HepG2 (cell line): ENCODE measurements around the gene GTF2A1. TPM values are rescaled to one million over a fixed set of nuclear protein-coding genes. Genes with fewer than 3 reads are reported as not detected.

Source experiments
- AHR ChIP-seq: IDR thresholded peaks from 2 replicates; pipeline ENCODE4 v1.6.1; 2018; ENCODE audit warnings: missing genetic modification reagents, missing compliant biosample characterization
- ATRX ChIP-seq: sonication (generic); formaldehyde crosslinking; IDR thresholded peaks from 2 replicates; pipeline ENCODE4 v1.4.0; 2020; ENCODE audit warnings: missing genetic modification reagents, borderline replicate concordance
- CCAR2 ChIP-seq: fragments of 200-400 bp; formaldehyde crosslinking; optimal IDR thresholded peaks from 2 replicates; pipeline ENCODE3; 2018; ENCODE audit warnings: low read depth, mild to moderate bottlenecking, low read length, moderate library complexity
- GPBP1L1 ChIP-seq: sonication (generic); formaldehyde crosslinking; IDR thresholded peaks from 2 replicates; pipeline ENCODE4 v1.5.0; 2020; ENCODE audit warnings: mild to moderate bottlenecking, missing genetic modification reagents
- HOMEZ ChIP-seq: IDR thresholded peaks from 2 replicates; pipeline ENCODE4 v1.6.1; 2016; ENCODE audit warnings: low read depth
- IKZF1 ChIP-seq: fragments of 450-650 bp; IDR thresholded peaks from 2 replicates; pipeline ENCODE4 v1.7.1; 2016
- MLX ChIP-seq: IDR thresholded peaks from 2 replicates; pipeline ENCODE4 v1.6.1; 2016
- PATZ1 ChIP-seq: sonication (generic); formaldehyde crosslinking; IDR thresholded peaks from 2 replicates; pipeline ENCODE4 v1.4.0; 2020; ENCODE audit warnings: missing genetic modification reagents
- TBX2 ChIP-seq: sonication (generic); formaldehyde crosslinking; IDR thresholded peaks from 2 replicates; pipeline ENCODE4 v1.5.0; 2020; ENCODE audit warnings: missing genetic modification reagents, mild to moderate bottlenecking, borderline replicate concordance
- TFAP4 ChIP-seq: sonication (generic); IDR thresholded peaks from 2 replicates; pipeline ENCODE4 v1.6.1; 2016; ENCODE audit warnings: low read depth, borderline replicate concordance
- TOPORS ChIP-seq: sonication (generic); formaldehyde crosslinking; IDR thresholded peaks from 2 replicates; pipeline ENCODE4 v1.8.0; 2023; ENCODE audit warnings: mild to moderate bottlenecking, missing genetic modification reagents
- ZBTB37 ChIP-seq: sonication (generic); formaldehyde crosslinking; IDR thresholded peaks from 2 replicates; pipeline ENCODE4 v1.4.0; 2020; ENCODE audit warnings: mild to moderate bottlenecking, missing genetic modification reagents
- ZKSCAN8 ChIP-seq: IDR thresholded peaks from 2 replicates; pipeline ENCODE4 v1.6.1; 2016; ENCODE audit warnings: borderline replicate concordance, missing genetic modification reagents, missing compliant biosample characterization
- ZMAT5 ChIP-seq: sonication (generic); formaldehyde crosslinking; IDR thresholded peaks from 2 replicates; pipeline ENCODE4 v1.5.0; 2020; ENCODE audit warnings: mild to moderate bottlenecking, low read depth, missing genetic modification reagents, borderline replicate concordance
- ZNF30 ChIP-seq: sonication (generic); formaldehyde crosslinking; IDR thresholded peaks from 2 replicates; pipeline ENCODE4 v1.5.0; 2020; ENCODE audit warnings: mild to moderate bottlenecking, missing genetic modification reagents
- ZNF33B ChIP-seq: sonication (generic); formaldehyde crosslinking; IDR thresholded peaks from 2 replicates; pipeline ENCODE4 v1.5.1; 2020; ENCODE audit warnings: mild to moderate bottlenecking, missing genetic modification reagents
- ZNF451 ChIP-seq: sonication (generic); formaldehyde crosslinking; IDR thresholded peaks from 2 replicates; pipeline ENCODE4 v1.5.0; 2020; ENCODE audit warnings: mild to moderate bottlenecking, missing genetic modification reagents
- ZNF543 ChIP-seq: sonication (generic); formaldehyde crosslinking; IDR thresholded peaks from 2 replicates; pipeline ENCODE4 v1.4.0; 2020; ENCODE audit warnings: mild to moderate bottlenecking, missing genetic modification reagents
- ZNF556 ChIP-seq: sonication (generic); formaldehyde crosslinking; IDR thresholded peaks from 2 replicates; pipeline ENCODE4 v1.4.0; 2020; ENCODE audit warnings: mild to moderate bottlenecking, missing genetic modification reagents, borderline replicate concordance
- ZNF570 ChIP-seq: sonication (generic); formaldehyde crosslinking; IDR thresholded peaks from 2 replicates; pipeline ENCODE4 v1.4.0; 2020; ENCODE audit warnings: mild to moderate bottlenecking, missing genetic modification reagents, borderline replicate concordance
- polyA plus RNA-seq, 8 experiments: library from polyadenylated mRNA; depleted of rRNA in 3 of 8; stranded (reverse) in 7 of 8; unstranded in 1 of 8; fragments of >200 nt; fragmentation: Illumina TruSeq in 4 of 8; extraction: Trizol in 4 of 8; gene quantifications; 2 replicates each; pipeline versions ENCODE4 v1.2.1 to v1.2.3, GENCODE V29; 2011 to 2016; ENCODE audit warnings: low read depth in 4 of 8, missing spikeins in 1 of 8, mixed read lengths in 1 of 8; ENCODE audit not compliant: insufficient read depth in 1 of 8
- total RNA-seq, 5 experiments: library from RNA; depleted of rRNA; stranded (reverse); fragments of >200 nt; fragmentation: Illumina TruSeq; extraction: Trizol; gene quantifications; 2 replicates each; pipeline ENCODE4 v1.2.3, GENCODE V29; 2016; ENCODE audit warnings: low read depth in 1 of 5

Gene GTF2A1
- total and polyA plus RNA-seq, 2 of the 13 experiments (the other 11 are each of a cell fraction or from before 2014, with no cell fraction given): 14.9 to 17.5 TPM

DNA sequence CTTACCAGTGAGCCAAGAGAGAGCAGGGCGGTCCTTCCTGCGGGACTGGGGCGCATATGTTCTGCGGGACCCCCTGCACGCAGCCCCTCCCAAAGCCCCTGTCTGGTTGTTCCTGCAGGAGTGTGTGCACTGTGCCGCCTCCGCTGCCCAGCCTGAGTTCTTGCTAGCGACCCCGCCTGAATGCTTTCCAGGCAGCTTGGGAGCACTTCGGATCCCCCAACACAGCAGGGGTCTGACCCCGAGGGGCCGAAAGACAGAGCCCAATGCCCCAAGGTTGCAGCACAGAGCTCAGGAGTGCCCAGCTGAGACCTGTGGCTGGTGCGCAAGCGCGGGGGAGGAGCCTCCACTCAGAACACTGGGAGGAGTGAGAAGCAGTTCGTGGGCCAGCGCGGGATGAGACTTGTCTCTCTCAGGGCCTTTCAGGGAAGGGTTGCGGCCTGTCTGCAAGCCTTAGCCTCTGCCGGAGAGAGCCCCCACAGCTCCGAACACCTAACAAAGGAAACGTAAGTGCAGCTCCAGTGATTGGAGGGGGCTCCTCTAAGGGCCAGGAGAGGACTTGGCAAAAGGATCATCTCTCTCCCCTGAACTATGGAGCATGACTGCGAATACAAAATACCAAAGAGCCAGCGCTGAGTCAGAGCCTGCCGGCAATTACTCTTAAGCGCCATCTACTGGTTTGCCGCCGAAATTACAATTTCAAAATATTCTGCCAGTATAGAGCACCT is 50.5 kb downstream of the GTF2A1 start (continued):
- TF ChIP-seq GPBP1L1 (CRISPR knock-in tag) (no peak), ZMAT5 (CRISPR knock-in tag) (no peak), TBX2 (no peak; the same call in 1 of the 2 replicates), ZNF33B (CRISPR knock-in tag) (no peak), TOPORS (no peak), AHR (peak; percentile 70; the same call in 1 of the 2 replicates), ZNF451 (no peak; the same call in 1 of the 2 replicates), MLX (CRISPR knock-in tag) (no peak), IKZF1 (no peak), TFAP4 (peak; percentile 91; the same call in 1 of the 2 replicates), PATZ1 (CRISPR knock-in tag) (no peak), ZKSCAN8 (CRISPR knock-in tag) (no peak), ZNF30 (no peak), ZBTB37 (CRISPR knock-in tag) (no peak), ZNF570 (CRISPR knock-in tag) (no peak), ATRX (CRISPR knock-in tag) (no peak), HOMEZ (CRISPR knock-in tag) (no peak), ZNF556 (peak; percentile 44; the same call in 1 of the 2 replicates), CCAR2 (no peak), ZNF543 (CRISPR knock-in tag) (no peak; the same call in none of the 2 replicates)
